Uterus (tissue), 2 donors: ENCODE results near the gene PODN.

Source experiments
- POLR2A ChIP-seq, 2 donors: fragments of 450-650 bp; IDR thresholded peaks; one replicate each; pipeline ENCODE4 v1.6.1; 2016; ENCODE audit warnings: antibody characterized with exemption in 2 of 2, mild to moderate bottlenecking in 1 of 2, moderate library complexity in 1 of 2
- TF ChIP-seq, protein P1 (sequence below), 4 experiments: fragments of 200-600 bp in 2 of 4; fragments of 450-650 bp in 2 of 4; sonication (generic) in 2 of 4; IDR thresholded peaks; one replicate each; pipeline ENCODE4 v1.5.1; 2016 to 2019; ENCODE audit warnings: antibody characterized with exemption in 4 of 4, mild to moderate bottlenecking in 2 of 4, moderate library complexity in 1 of 4

DNA sequence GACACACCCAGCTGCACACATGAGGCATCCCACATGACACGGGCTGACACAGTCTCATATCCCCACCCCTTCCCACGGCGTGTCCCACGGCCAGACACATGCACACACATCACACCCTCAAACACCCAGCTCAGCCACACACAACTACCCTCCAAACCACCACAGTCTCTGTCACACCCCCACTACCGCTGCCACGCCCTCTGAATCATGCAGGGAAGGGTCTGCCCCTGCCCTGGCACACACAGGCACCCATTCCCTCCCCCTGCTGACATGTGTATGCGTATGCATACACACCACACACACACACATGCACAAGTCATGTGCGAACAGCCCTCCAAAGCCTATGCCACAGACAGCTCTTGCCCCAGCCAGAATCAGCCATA is 22.6 kb downstream of the PODN start:
- TF ChIP-seq, protein P1, sequence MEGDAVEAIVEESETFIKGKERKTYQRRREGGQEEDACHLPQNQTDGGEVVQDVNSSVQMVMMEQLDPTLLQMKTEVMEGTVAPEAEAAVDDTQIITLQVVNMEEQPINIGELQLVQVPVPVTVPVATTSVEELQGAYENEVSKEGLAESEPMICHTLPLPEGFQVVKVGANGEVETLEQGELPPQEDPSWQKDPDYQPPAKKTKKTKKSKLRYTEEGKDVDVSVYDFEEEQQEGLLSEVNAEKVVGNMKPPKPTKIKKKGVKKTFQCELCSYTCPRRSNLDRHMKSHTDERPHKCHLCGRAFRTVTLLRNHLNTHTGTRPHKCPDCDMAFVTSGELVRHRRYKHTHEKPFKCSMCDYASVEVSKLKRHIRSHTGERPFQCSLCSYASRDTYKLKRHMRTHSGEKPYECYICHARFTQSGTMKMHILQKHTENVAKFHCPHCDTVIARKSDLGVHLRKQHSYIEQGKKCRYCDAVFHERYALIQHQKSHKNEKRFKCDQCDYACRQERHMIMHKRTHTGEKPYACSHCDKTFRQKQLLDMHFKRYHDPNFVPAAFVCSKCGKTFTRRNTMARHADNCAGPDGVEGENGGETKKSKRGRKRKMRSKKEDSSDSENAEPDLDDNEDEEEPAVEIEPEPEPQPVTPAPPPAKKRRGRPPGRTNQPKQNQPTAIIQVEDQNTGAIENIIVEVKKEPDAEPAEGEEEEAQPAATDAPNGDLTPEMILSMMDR (IDR thresholded peaks at IDR 0.05) = no peak
- TF ChIP-seq POLR2A (IDR thresholded peaks at IDR 0.05) = no peak
